MM.1S (cell line): ENCODE results near the gene AMER1.

ENCODE experiments used
- EZH2 ChIP-seq: fragments of 300-600 bp; sonication (generic); optimal IDR thresholded peaks from 2 replicates; pipeline ENCODE3; 2017; ENCODE audit warnings: low read depth, mild to moderate bottlenecking, antibody characterized with exemption, low read length, mixed read lengths
- TF ChIP-seq, protein P1 (sequence below): fragments of 300-600 bp; sonication (generic); IDR thresholded peaks from 2 replicates; pipeline ENCODE4 v1.5.1; 2016; ENCODE audit warnings: antibody characterized with exemption, low read length, mixed read lengths

DNA sequence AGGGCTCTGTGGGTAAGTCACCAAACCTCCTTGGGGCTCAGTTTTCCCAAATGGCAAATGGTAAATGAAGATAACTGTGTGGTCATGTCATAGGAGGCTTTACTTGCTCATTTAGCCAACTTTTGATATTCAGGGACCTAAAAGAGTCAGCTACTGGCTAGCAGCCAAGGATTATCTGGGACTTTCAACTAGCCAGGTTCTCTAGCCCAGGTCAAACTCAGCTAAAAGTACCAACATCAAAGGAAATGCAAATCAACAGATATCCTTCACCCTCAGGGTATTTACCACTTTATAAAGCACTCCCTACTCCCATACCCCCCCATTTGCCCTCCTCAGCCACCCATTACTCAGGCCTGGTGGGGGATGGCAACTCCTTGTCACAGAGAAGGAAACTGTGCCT is 7.5 kb downstream of the AMER1 start:
- TF ChIP-seq, protein P1, sequence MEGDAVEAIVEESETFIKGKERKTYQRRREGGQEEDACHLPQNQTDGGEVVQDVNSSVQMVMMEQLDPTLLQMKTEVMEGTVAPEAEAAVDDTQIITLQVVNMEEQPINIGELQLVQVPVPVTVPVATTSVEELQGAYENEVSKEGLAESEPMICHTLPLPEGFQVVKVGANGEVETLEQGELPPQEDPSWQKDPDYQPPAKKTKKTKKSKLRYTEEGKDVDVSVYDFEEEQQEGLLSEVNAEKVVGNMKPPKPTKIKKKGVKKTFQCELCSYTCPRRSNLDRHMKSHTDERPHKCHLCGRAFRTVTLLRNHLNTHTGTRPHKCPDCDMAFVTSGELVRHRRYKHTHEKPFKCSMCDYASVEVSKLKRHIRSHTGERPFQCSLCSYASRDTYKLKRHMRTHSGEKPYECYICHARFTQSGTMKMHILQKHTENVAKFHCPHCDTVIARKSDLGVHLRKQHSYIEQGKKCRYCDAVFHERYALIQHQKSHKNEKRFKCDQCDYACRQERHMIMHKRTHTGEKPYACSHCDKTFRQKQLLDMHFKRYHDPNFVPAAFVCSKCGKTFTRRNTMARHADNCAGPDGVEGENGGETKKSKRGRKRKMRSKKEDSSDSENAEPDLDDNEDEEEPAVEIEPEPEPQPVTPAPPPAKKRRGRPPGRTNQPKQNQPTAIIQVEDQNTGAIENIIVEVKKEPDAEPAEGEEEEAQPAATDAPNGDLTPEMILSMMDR, result no peak
- no peak for TF ChIP-seq EZH2
